ENCODE measurements around the gene PPA2. TPM values are rescaled to one million over a fixed set of nuclear protein-coding genes. Genes with fewer than 3 reads are reported as not detected.

The PPA2 gene
- total RNA-seq, 4 donors from 2014 or later, result 71.5 to 142 (median 73.0) TPM

- H3K4me3 ChIP-seq, result no peak overlapping the region
- WGBS, 2 donors (ENCODE audit: low coverage in 1 of 2), result 27 to 36% methylated on average over 3 of the region's 3 CpGs
- no peaks in the 10 kb centered on the region for H3K27me3 ChIP-seq
- no peak overlapping the region for H3K27ac ChIP-seq
- ATAC-seq, result no peak
- no peaks in the 10 kb centered on the region for H3K9me3 ChIP-seq
- TF ChIP-seq CTCF (IDR thresholded peaks at IDR 0.05) (no peak), EP300 (IDR thresholded peaks at IDR 0.05) (no peak), POLR2AphosphoS5 (IDR thresholded peaks at IDR 0.05) (no peak)
- H3K36me3 ChIP-seq, result peaks cover 0 to 30% of the 10 kb centered on the region in 2 donors
- H3K4me1 ChIP-seq, result peaks cover 0 to 18% (median 0%) of the 10 kb centered on the region in 3 donors
These were observed 100.5 kb downstream of the PPA2 start for GRCh38 chr4:105373324-105373723.

GRCh38 chr4:105369988-105370387 is 103.9 kb downstream of the PPA2 start:
- Histone ChIP-seq H3K4me1 (peaks cover 0 to 18% (median 0%) of the 10 kb centered on the region in 3 donors), H3K27me3 (no peaks in the 10 kb centered on the region), H3K4me3 (no peak overlapping the region), H3K36me3 (peaks cover 0 to 40% of the 10 kb centered on the region in 2 donors), H3K27ac (no peak overlapping the region), H3K9me3 (no peaks in the 10 kb centered on the region)
- ATAC-seq, result no peak
- no peak for TF ChIP-seq EP300 (IDR thresholded peaks at IDR 0.05)
- TF ChIP-seq CTCF (IDR thresholded peaks at IDR 0.05), result no peak
- TF ChIP-seq POLR2AphosphoS5 (IDR thresholded peaks at IDR 0.05), result no peak
- 63 to 85% methylated on average over 1 of the region's 1 CpG for WGBS, 2 donors (ENCODE audit: low coverage in 1 of 2)

GRCh38 chr4:105361053-105361452 is 112.8 kb downstream of the PPA2 start:
- TF ChIP-seq POLR2AphosphoS5 (IDR thresholded peaks at IDR 0.05), result no peak
- no peak for TF ChIP-seq CTCF (IDR thresholded peaks at IDR 0.05)
- no peak for TF ChIP-seq POLR2A (IDR thresholded peaks at IDR 0.05)
- TF ChIP-seq EP300 (IDR thresholded peaks at IDR 0.05), result no peak
- no peak overlapping the region for H3K4me3 ChIP-seq
- H3K27me3 ChIP-seq, result no peaks in the 10 kb centered on the region
- H3K36me3 ChIP-seq, result peaks cover 0 to 23% of the 10 kb centered on the region in 2 donors
- no peaks in the 10 kb centered on the region for H3K9me3 ChIP-seq
- no peaks in the 10 kb centered on the region for H3K4me1 ChIP-seq
- ATAC-seq, result no peak
- H3K27ac ChIP-seq, result no peak overlapping the region

- TF ChIP-seq EP300 (IDR thresholded peaks at IDR 0.05) (no peak), POLR2A (IDR thresholded peaks at IDR 0.05) (no peak), POLR2AphosphoS5 (IDR thresholded peaks at IDR 0.05) (no peak), CTCF (IDR thresholded peaks at IDR 0.05) (no peak)
- H3K27me3 ChIP-seq, result no peaks in the 10 kb centered on the region
- peaks cover 0 to 18% of the 10 kb centered on the region in 2 donors for H3K36me3 ChIP-seq
- H3K4me3 ChIP-seq, result no peak overlapping the region
- no peak for ATAC-seq
- H3K27ac ChIP-seq, result no peak overlapping the region
- H3K4me1 ChIP-seq, result no peaks in the 10 kb centered on the region
- no peaks in the 10 kb centered on the region for H3K9me3 ChIP-seq
These were observed 116.4 kb downstream of the PPA2 start for GRCh38 chr4:105357258-105357980.

GRCh38 chr4:105356194-105356593 is 117.7 kb downstream of the PPA2 start:
- Histone ChIP-seq H3K27me3 (no peaks in the 10 kb centered on the region), H3K4me3 (no peak overlapping the region), H3K4me1 (no peaks in the 10 kb centered on the region), H3K9me3 (no peaks in the 10 kb centered on the region), H3K36me3 (peaks cover 0 to 18% of the 10 kb centered on the region in 2 donors), H3K27ac (no peak overlapping the region)
- TF ChIP-seq POLR2A (IDR thresholded peaks at IDR 0.05) (no peak), POLR2AphosphoS5 (IDR thresholded peaks at IDR 0.05) (no peak), CTCF (IDR thresholded peaks at IDR 0.05) (no peak), EP300 (IDR thresholded peaks at IDR 0.05) (no peak)
- 29 to 50% methylated on average over 1 of the region's 1 CpG for WGBS, 2 donors (ENCODE audit: low coverage in 1 of 2)
- ATAC-seq, result no peak
